H1 (cell line): ENCODE results near the gene CDH12. TPM values are rescaled to one million over a fixed set of nuclear protein-coding genes. Genes with fewer than 3 reads are reported as not detected.

Experiments used
- CTCF ChIA-PET: fragments of 300-600 bp; sonication (Branson Sonifier 250); formaldehyde crosslinking; loops from one replicate; lab custom pipeline; 2021; ENCODE audit not compliant: partially characterized antibody; lab: Charles Lee
- POLR2A ChIA-PET: fragments of 300-600 bp; sonication (Branson Sonifier 250); formaldehyde crosslinking; loops from one replicate; lab custom pipeline; 2021; ENCODE audit warnings: inconsistent platforms; ENCODE audit not compliant: partially characterized antibody; lab: Charles Lee
- DNase-seq, 2 experiments: peaks; one replicate each; pipeline versions ENCODE4 v3.0.0 to v3.0.0-alpha.2; 2010 to 2022; ENCODE audit warnings: low spot score in 2 of 2, low read depth in 1 of 2, mixed read lengths in 1 of 2
- FAIRE-seq: peaks from 2 replicates; lab custom pipeline; 2011; peaks lifted over from hg19 to GRCh38; lab: Jason Lieb, UNC
- H2AFZ ChIP-seq: 2 replicates; pipeline ENCODE4 v1.8.1; 2012; ENCODE audit warnings: low read length, inconsistent platforms
- H2AK5ac ChIP-seq: 2 replicates; pipeline ENCODE4 v1.6.1; 2013; ENCODE audit warnings: low read depth, low read length
- H2BK120ac ChIP-seq: replicated peaks from 2 replicates; pipeline ENCODE3; 2013; ENCODE audit warnings: low read depth, low read length, inconsistent platforms
- H2BK12ac ChIP-seq: 2 replicates; pipeline ENCODE4 v1.6.1; 2013; ENCODE audit warnings: low read depth, low read length
- H2BK15ac ChIP-seq: 2 replicates; pipeline ENCODE4 v1.6.1; 2013; ENCODE audit warnings: low read length
- H2BK20ac ChIP-seq: 2 replicates; pipeline ENCODE4 v1.6.1; 2013; ENCODE audit warnings: low read length
- H2BK5ac ChIP-seq: 2 replicates; pipeline ENCODE4 v1.6.1; 2013; ENCODE audit warnings: low read depth, low read length
- H3K14ac ChIP-seq: 2 replicates; pipeline ENCODE4 v1.6.1; 2013; ENCODE audit warnings: inconsistent platforms; ENCODE audit not compliant: insufficient read length
- H3K18ac ChIP-seq: 2 replicates; pipeline ENCODE4 v1.6.1; 2013; ENCODE audit warnings: low read length; ENCODE audit errors: extremely low read depth
- H3K23ac ChIP-seq: 2 replicates; pipeline ENCODE4 v1.6.1; 2013; ENCODE audit warnings: inconsistent platforms; ENCODE audit not compliant: insufficient read length
- H3K23me2 ChIP-seq: 2 replicates; pipeline ENCODE4 v1.6.1; 2013; ENCODE audit warnings: low read depth, low read length
- H3K27ac ChIP-seq: 2 replicates; pipeline ENCODE4 v1.6.1; 2011; ENCODE audit warnings: low read depth, low read length, inconsistent platforms
- H3K27me3 ChIP-seq, 4 experiments: replicated peaks in 1 of 4; 1 replicate in 1 of 4; 2 replicates in 3 of 4; pipeline versions ENCODE4 v1.6.1 to v1.8.1; 2011 to 2013; ENCODE audit warnings: low read length in 3 of 4, mild to moderate bottlenecking in 3 of 4, inconsistent platforms in 2 of 4, mixed read lengths in 2 of 4, moderate library complexity in 1 of 4; ENCODE audit not compliant: control insufficient read depth in 3 of 4, insufficient read depth in 3 of 4; ENCODE audit errors: extremely low read depth in 1 of 4
- H3K36me3 ChIP-seq, 4 experiments: 2 replicates each; pipeline versions ENCODE4 v1.6.1 to v1.8.1; 2011 to 2013; ENCODE audit warnings: mild to moderate bottlenecking in 4 of 4, low read length in 3 of 4, moderate library complexity in 2 of 4, control low read depth in 1 of 4, inconsistent platforms in 1 of 4; ENCODE audit not compliant: insufficient read depth in 4 of 4, control insufficient read depth in 2 of 4
- H3K4ac ChIP-seq: replicated peaks from 2 replicates; pipeline ENCODE3; 2013; ENCODE audit warnings: low read length, low read depth, mixed read lengths, inconsistent platforms; ENCODE audit not compliant: insufficient read length
- H3K4me1 ChIP-seq, 4 experiments: replicated peaks in 1 of 4; 1 replicate in 1 of 4; 2 replicates in 3 of 4; pipeline versions ENCODE4 v1.6.1 to v1.8.1; 2011 to 2013; ENCODE audit warnings: low read length in 3 of 4, inconsistent platforms in 2 of 4, mixed read lengths in 1 of 4; ENCODE audit not compliant: insufficient read depth in 4 of 4, control insufficient read depth in 3 of 4
- H3K4me2 ChIP-seq, 2 experiments: 2 replicates each; pipeline versions ENCODE4 v1.6.1 to v1.8.1; 2011 to 2013; ENCODE audit warnings: low read depth in 2 of 2, low read length in 2 of 2, control low read depth in 1 of 2, inconsistent platforms in 1 of 2, mild to moderate bottlenecking in 1 of 2; ENCODE audit not compliant: insufficient read depth in 1 of 2
- H3K4me3 ChIP-seq, 4 experiments: fragments of 200-600, 300-600 bp in 1 of 4; sonication (generic), shearing (Covaris generic), sonication (Bioruptor Twin) in 1 of 4; 2 replicates each; pipeline versions ENCODE4 v1.5.1 to v1.8.1; 2011 to 2016; ENCODE audit warnings: low read length in 4 of 4, low read depth in 3 of 4, control low read depth in 2 of 4, inconsistent platforms in 2 of 4, mild to moderate bottlenecking in 2 of 4, mixed read lengths in 1 of 4, moderate library complexity in 1 of 4; ENCODE audit not compliant: insufficient read depth in 2 of 4; ENCODE audit errors: extremely low read depth in 1 of 4
- H3K56ac ChIP-seq: replicated peaks from 2 replicates; pipeline ENCODE3; 2013; ENCODE audit warnings: low read depth, mild to moderate bottlenecking, mixed read lengths, low read length, inconsistent platforms; ENCODE audit not compliant: insufficient read length
- H3K79me1 ChIP-seq: 2 replicates; pipeline ENCODE4 v1.6.1; 2013; ENCODE audit warnings: low read depth, low read length, control low read depth
- H3K79me2 ChIP-seq, 2 experiments: 2 replicates each; pipeline versions ENCODE4 v1.6.1 to v1.8.1; 2012 to 2013; ENCODE audit warnings: low read length in 2 of 2, mild to moderate bottlenecking in 2 of 2, inconsistent platforms in 1 of 2; ENCODE audit not compliant: insufficient read depth in 2 of 2, control insufficient read depth in 1 of 2
- H3K9ac ChIP-seq, 4 experiments: replicated peaks in 1 of 4; 1 replicate in 1 of 4; 2 replicates in 3 of 4; pipeline versions ENCODE4 v1.6.1 to v1.8.1; 2011 to 2013; ENCODE audit warnings: low read depth in 3 of 4, low read length in 3 of 4, control low read depth in 2 of 4, mild to moderate bottlenecking in 2 of 4, moderate library complexity in 2 of 4, inconsistent platforms in 1 of 4; ENCODE audit errors: extremely low read depth in 1 of 4
- H3K9me3 ChIP-seq, 2 experiments: 2 replicates each; pipeline versions ENCODE4 v1.6.1 to v1.8.1; 2012 to 2013; ENCODE audit warnings: mild to moderate bottlenecking in 2 of 2, moderate library complexity in 2 of 2, control low read depth in 1 of 2, inconsistent platforms in 1 of 2, low read depth in 1 of 2, low read length in 1 of 2, mixed read lengths in 1 of 2; ENCODE audit not compliant: insufficient read depth in 2 of 2
- H4K20me1 ChIP-seq, 2 experiments: replicated peaks in 1 of 2; 2 replicates each; pipeline versions ENCODE3 to v1.8.1; 2011 to 2013; ENCODE audit warnings: inconsistent platforms in 2 of 2, low read length in 2 of 2, mild to moderate bottlenecking in 1 of 2; ENCODE audit not compliant: insufficient read depth in 2 of 2, control insufficient read depth in 1 of 2
- H4K5ac ChIP-seq: 2 replicates; pipeline ENCODE4 v1.6.1; 2013; ENCODE audit warnings: low read length, low read depth, mixed read lengths, inconsistent platforms; ENCODE audit not compliant: insufficient read length
- H4K8ac ChIP-seq: 2 replicates; pipeline ENCODE4 v1.8.0; 2013; ENCODE audit warnings: mild to moderate bottlenecking, moderate library complexity, low read length, inconsistent platforms; ENCODE audit not compliant: insufficient read depth; ENCODE audit errors: extremely low read depth
- H4K91ac ChIP-seq: replicated peaks from 2 replicates; pipeline ENCODE3; 2013; ENCODE audit warnings: low read length, mixed read lengths, inconsistent platforms; ENCODE audit not compliant: insufficient read length
- CEBPB ChIP-seq: IDR thresholded peaks from 2 replicates; pipeline ENCODE4 v1.6.1; 2012; ENCODE audit warnings: low read depth, low read length
- CHD1 ChIP-seq: IDR thresholded peaks from 2 replicates; pipeline ENCODE4 v1.6.1; 2012; ENCODE audit warnings: low read depth, low read length, improper control_type of control experiment
- EGR1 ChIP-seq: IDR thresholded peaks from 2 replicates; pipeline ENCODE4 v1.6.1; 2011; ENCODE audit warnings: low read depth, low read length, borderline replicate concordance
- JUND ChIP-seq: IDR thresholded peaks from 2 replicates; pipeline ENCODE4 v1.6.1; 2011; ENCODE audit warnings: mild to moderate bottlenecking, improper control_type of control experiment, low read length
- KDM1A ChIP-seq: fragments of 200-600, 300-600 bp; sonication (generic); IDR thresholded peaks from 2 replicates; pipeline ENCODE4 v1.7.1; 2016; ENCODE audit warnings: mild to moderate bottlenecking, low read length, borderline replicate concordance
- POLR2A ChIP-seq, 2 experiments: IDR thresholded peaks; 1 replicate in 1 of 2; 2 replicates in 1 of 2; pipeline ENCODE4 v1.6.1; 2011; ENCODE audit warnings: low read depth in 2 of 2, low read length in 2 of 2, mild to moderate bottlenecking in 2 of 2; ENCODE audit errors: control extremely low read depth in 1 of 2
- RFX5 ChIP-seq: IDR thresholded peaks from 2 replicates; pipeline ENCODE4 v1.6.1; 2011; ENCODE audit warnings: low read depth, low read length, improper control_type of control experiment, borderline replicate concordance
- RNF2 ChIP-seq: fragments of 200-900, 300-1000 bp; sonication (generic); IDR thresholded peaks from 2 replicates; pipeline ENCODE4 v1.7.1; 2016; ENCODE audit warnings: borderline replicate concordance, low read depth, mild to moderate bottlenecking, antibody characterized with exemption, low read length; ENCODE audit not compliant: poor library complexity, severe bottlenecking; ENCODE audit errors: missing control alignments
- SIX5 ChIP-seq: IDR thresholded peaks from 2 replicates; pipeline ENCODE4 v1.6.1; 2011; ENCODE audit warnings: mild to moderate bottlenecking, low read depth, low read length
- SP1 ChIP-seq: IDR thresholded peaks from 2 replicates; pipeline ENCODE4 v1.6.1; 2011; ENCODE audit warnings: low read depth, low read length
- TAF1 ChIP-seq: IDR thresholded peaks from 2 replicates; pipeline ENCODE4 v1.6.1; 2011; ENCODE audit warnings: mild to moderate bottlenecking, low read depth, low read length
- TBP ChIP-seq: IDR thresholded peaks from 2 replicates; pipeline ENCODE4 v1.6.1; 2011; ENCODE audit warnings: low read depth, low read length, improper control_type of control experiment
- TCF12 ChIP-seq: IDR thresholded peaks from 2 replicates; pipeline ENCODE4 v1.6.1; 2011; ENCODE audit warnings: low read depth, mild to moderate bottlenecking, low read length
- YY1 ChIP-seq: IDR thresholded peaks from 2 replicates; pipeline ENCODE4 v1.6.1; 2011; ENCODE audit warnings: low read depth, mild to moderate bottlenecking, low read length
- WGBS, 2 experiments: shearing (Covaris generic) in 1 of 2; methylation state at CpG; one replicate each; pipeline versions ENCODE4 v1.1.6 to v1.1.7; 2013 to 2015; ENCODE audit warnings: low lambda C conversion rate in 2 of 2, mixed read lengths in 2 of 2, inconsistent platforms in 1 of 2, low coverage in 1 of 2, missing lambda C conversion rate in 1 of 2; ENCODE audit not compliant: insufficient replicate concordance in 2 of 2, insufficient coverage in 1 of 2, insufficient read length in 1 of 2; ENCODE audit errors: extremely low coverage in 1 of 2, missing lambda C conversion rate in 1 of 2; 5-methylcytosine and 5-hydroxymethylcytosine counted together
- polyA plus RNA-seq, 7 experiments: library from polyadenylated mRNA; depleted of rRNA in 3 of 7; stranded (reverse) in 5 of 7; unstranded in 2 of 7; fragments of >200 nt in 5 of 7; fragments of 200-250 nt in 2 of 7; gene quantifications; 1 replicate in 5 of 7; 2 replicates in 1 of 7; 4 replicates in 1 of 7; pipeline versions ENCODE4 v1.2.1 to v1.2.3, GENCODE V29; 2011 to 2013; ENCODE audit warnings: missing spikeins in 2 of 7, mixed read lengths in 2 of 7
- total RNA-seq: library from RNA; stranded (reverse); fragmentation: NEBNext Ultra II Directional; extraction: Animal tissue kit (Norgen Biotek cat#: 25700); gene quantifications from 2 replicates; pipeline ENCODE4 v1.2.1, GENCODE V29; 2021
- TF ChIP-seq, protein P1 (sequence below): IDR thresholded peaks from 2 replicates; pipeline ENCODE4 v1.6.1; 2012; ENCODE audit warnings: low read length, inconsistent platforms

Gene CDH12
- total and polyA plus RNA-seq, 2 of the 8 experiments (the other 6 are each of a cell fraction or from before 2014, with no cell fraction given): 0.03 TPM; not detected in 1

DNA sequence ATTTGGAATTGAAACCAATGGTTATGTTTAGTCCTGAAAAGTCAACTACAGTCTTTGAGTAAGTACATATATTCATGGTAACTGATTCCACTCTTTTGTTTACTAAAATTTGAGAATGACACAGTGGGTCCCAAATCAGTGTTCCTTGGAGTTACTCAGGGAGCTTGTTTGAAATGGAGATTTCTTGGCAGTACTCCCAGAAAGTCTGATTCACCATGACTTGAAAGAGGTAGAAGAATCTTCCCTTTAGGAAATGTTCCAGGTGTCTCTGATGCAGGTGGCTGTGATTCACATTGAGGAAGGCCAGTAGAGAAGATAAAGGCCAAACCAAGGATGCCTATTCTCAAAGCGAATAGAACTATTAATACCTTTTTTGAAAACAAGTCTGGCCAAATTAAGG, 1078.3 kb downstream of the CDH12 start:
- no peak overlapping the region for H2BK12ac ChIP-seq
- H4K8ac ChIP-seq: no peak overlapping the region
- no peak overlapping the region for H3K56ac ChIP-seq
- H4K20me1 ChIP-seq: no peaks in the 10 kb centered on the region
- no peak overlapping the region for H3K14ac ChIP-seq
- no peaks in the 10 kb centered on the region for H3K79me2 ChIP-seq
- H4K5ac ChIP-seq: no peak overlapping the region
- H3K27ac ChIP-seq: no peak overlapping the region
- no peak overlapping the region for H2BK20ac ChIP-seq
- TF ChIP-seq JUND (no peak), POLR2A (IDR thresholded peaks at IDR 0.05; ENCODE audit: control extremely low read depth in 1 of 2, low read depth in 2 of 2, low read length in 2 of 2) (no peak), RNF2 (no peak), TCF12 (no peak), RFX5 (no peak), SP1 (no peak), YY1 (no peak), KDM1A (no peak), TBP (no peak), EGR1 (no peak), TAF1 (no peak), CEBPB (no peak), CHD1 (no peak), SIX5 (no peak)
- TF ChIP-seq, protein P1, sequence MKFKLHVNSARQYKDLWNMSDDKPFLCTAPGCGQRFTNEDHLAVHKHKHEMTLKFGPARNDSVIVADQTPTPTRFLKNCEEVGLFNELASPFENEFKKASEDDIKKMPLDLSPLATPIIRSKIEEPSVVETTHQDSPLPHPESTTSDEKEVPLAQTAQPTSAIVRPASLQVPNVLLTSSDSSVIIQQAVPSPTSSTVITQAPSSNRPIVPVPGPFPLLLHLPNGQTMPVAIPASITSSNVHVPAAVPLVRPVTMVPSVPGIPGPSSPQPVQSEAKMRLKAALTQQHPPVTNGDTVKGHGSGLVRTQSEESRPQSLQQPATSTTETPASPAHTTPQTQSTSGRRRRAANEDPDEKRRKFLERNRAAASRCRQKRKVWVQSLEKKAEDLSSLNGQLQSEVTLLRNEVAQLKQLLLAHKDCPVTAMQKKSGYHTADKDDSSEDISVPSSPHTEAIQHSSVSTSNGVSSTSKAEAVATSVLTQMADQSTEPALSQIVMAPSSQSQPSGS: no peak
- H3K4me2 ChIP-seq: no peak overlapping the region
- no peaks in the 10 kb centered on the region for H3K79me1 ChIP-seq
- H3K23ac ChIP-seq: no peak overlapping the region
- H3K9ac ChIP-seq: no peak overlapping the region
- no peaks in the 10 kb centered on the region for H3K9me3 ChIP-seq
- no peaks in the 10 kb centered on the region for H3K27me3 ChIP-seq
- H2AFZ ChIP-seq: no peak overlapping the region
- no peaks in the 10 kb centered on the region for H3K23me2 ChIP-seq
- WGBS, 2 experiments: 95% methylated on average over 1 of the region's 1 CpG; no CpG with 5 or more reads in 1 of the 2 experiments
- H3K4me3 ChIP-seq: no peak overlapping the region
- ChIA-PET CTCF (no interaction called here), POLR2A (no interaction called here)
- H2AK5ac ChIP-seq: no peak overlapping the region
- H3K36me3 ChIP-seq: no peaks in the 10 kb centered on the region
- no peaks in the 10 kb centered on the region for H3K4me1 ChIP-seq
- H3K4ac ChIP-seq: no peak overlapping the region
- DNase-seq: no peak
- H4K91ac ChIP-seq: no peak overlapping the region
- no peak for FAIRE-seq
- no peak overlapping the region for H2BK120ac ChIP-seq
- H3K18ac ChIP-seq: no peak overlapping the region
- no peak overlapping the region for H2BK5ac ChIP-seq
- H2BK15ac ChIP-seq: no peak overlapping the region
